ENCODE results near the gene PPARD.
A peak's percentile ranks its signal among the peaks of the same experiment; 100 is the strongest.

Gene PPARD

DNA sequence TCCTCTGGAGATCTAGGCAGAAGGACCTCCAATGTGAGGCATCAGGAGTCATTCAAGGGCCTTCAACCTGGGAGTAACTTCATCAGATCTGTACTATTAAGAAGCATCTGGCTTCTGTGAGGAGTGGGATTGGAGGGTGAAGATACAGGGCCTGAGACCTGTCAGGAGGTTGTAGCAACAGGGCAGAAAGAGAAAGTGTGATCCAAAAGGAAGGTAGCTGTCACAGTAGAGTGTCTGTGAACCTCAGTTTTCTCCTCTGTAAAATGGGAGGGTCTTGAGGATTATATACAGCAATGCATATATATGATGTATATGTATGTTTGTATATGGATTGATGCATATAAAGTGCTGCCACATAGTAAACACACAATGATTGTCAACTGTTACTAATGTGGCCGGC is 123.3 kb downstream of the PPARD start:
- no peak for DNase-seq

DNA sequence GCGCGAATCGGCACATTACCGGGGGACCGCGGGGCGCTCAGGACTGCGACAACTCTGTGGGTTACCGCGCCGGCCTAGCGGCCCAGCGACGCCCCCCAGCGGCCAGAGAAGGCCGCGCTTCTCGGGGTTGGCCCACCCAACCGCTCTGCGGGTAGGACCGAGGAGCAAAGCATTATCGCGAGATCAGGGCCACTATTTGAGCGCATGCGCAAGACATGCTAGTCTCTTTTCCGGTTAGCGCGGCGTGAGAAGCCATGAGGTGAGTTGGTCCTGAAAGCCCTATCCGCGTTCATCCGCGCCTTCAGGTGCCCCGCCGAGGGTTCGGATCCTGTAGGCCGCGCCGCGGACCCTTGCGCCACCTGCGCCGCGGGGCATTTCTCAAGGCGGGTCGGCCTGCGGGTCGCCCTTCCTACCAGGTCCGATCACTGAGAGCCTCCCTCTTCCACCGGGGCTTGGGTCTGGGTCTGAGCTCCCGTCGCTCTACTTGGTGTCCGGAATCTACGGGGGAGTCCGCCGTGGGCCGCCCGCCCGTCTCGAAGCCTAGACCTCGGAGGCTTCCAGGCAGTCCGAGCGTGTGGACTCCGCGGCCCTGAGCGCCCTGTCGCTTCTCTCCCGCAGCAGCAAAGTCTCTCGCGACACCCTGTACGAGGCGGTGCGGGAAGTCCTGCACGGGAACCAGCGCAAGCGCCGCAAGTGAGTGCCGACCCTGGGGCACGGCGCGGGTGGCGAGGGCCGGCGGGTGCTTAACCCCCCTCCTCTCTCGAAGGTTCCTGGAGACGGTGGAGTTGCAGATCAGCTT is 126.0 kb downstream of the PPARD start, which contains the start of gene RPL10A:
Gene RPL10A (plus strand): TSS at position 221 of the 799 bp plus-strand sequence. CDS start 34 bp downstream, at position 255.
- peak; percentile 60 to 97 (median 90) for DNase-seq

GRCh38 chr6:35468980-35469750 is 126.8 kb downstream of the PPARD start:
- DNase-seq, result peak in 6 of 56 donors; percentile 51 to 75 (median 62)

DNA sequence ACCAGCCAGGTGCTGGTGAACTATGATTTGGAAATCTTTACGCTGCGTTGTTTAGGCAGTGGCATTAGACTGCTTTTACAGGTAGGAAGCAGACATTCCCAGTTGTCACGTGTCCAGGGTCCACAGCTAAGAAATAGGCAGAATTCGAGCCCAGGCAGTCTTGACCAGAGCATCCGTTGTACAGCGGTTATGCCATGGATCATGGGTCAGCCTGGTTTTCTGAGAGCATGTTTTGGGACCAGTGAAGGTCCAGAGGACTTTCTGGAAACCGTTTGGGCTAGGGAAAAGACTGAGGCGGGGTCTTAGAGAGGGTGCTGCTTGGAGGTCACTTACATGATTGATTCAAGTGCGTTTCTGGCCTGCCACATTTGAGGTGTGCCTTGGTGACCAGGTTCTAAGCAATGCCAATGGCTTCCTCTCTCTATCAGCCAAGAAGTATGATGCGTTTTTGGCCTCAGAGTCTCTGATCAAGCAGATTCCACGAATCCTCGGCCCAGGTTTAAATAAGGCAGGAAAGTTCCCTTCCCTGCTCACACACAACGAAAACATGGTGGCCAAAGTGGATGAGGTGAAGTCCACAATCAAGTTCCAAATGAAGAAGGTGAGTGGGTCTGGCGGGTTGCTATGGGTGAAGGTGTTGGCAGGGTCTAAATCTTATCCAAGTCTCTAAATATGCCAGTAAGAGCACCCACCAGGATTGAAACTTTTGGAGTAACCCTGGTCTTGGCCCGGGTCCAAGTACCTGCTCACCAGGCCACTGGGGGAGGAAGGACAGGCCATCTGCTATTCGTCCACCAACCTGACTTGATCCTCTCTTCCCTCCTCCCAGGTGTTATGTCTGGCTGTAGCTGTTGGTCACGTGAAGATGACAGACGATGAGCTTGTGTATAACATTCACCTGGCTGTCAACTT is 127.6 kb downstream of the PPARD start:
- DNase-seq, result peak in 1 of 56 donors; percentile 8

DNA sequence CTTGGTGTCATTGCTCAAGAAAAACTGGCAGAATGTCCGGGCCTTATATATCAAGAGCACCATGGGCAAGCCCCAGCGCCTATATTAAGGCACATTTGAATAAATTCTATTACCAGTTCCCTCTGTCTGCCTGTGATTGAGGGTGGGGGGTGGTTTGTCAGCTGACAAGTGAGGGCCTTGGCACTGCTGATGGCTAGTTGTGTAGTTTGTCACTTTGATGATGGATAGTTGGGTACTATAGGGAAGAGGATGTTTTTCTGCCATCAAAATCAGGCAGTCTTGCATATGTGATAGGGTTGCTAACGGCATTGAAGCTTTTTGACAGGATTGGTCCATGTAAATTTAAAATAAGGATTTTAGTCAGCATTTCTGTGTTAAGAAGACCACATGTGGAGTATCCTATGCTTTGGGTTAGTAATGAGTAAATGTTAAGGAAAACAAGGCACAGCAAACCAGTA is 128.3 kb downstream of the PPARD start:
- DNase-seq, result no peak

GRCh38 chr6:35471836-35472345 is 129.5 kb downstream of the PPARD start:
- DNase-seq, result no peak

- no peak for DNase-seq
Observed at GRCh38 chr6:35473075-35473849, 130.9 kb downstream of the PPARD start.

DNA sequence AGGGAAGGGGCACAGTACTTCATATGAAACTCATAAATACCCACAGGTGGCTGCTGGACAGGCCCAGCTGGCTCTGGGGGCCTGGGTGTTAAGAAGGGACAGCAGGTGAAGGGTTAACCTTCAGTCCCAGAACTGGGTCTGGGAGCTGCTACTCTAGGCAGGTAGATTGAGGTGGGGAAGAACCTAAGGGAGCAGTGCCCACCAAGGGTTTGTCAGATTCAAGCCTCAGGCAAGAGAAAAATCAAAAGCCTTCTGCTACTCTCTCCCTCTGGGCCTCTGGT is 131.4 kb downstream of the PPARD start:
- DNase-seq, result no peak

DNA sequence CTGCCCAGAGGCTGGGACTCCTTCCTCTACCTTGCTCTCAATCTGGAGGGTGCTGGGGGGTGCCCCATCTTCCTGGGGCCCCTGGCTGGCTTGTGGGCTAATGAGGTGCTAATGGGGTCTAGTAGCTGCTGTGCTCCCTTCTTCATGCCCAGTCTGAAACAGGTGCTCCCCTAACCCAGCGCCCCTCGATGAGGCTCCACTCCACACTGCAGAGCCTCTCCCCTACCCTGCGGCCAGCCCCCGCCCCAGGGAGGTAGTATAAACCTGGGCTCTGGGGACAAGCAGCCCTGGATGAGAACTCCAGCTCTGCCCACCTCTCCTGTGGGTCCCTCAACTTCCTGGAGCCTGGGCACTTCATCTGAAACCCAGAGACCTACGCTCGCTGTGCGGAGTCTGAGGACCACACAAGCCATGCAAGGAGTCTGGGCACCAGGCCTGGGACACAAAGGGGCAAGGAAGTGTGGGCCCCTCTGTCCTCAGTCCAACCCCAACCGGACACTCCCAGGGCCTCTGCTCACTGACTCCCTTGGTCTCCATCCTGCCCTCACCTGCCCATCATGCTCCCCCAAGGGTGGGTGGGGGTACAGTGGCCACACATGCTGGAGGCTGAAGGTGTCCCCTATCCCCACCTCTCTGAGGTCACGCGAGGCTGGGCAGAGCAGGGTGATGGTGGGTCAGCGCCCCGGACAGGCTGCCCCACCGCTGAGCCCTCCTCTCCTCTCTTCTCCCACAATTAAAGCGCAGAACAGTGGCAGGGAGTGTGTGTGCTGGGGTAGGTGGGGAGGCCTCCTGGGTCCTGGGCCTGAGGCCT is 132.0 kb downstream of the PPARD start:
- no peak for DNase-seq

DNA sequence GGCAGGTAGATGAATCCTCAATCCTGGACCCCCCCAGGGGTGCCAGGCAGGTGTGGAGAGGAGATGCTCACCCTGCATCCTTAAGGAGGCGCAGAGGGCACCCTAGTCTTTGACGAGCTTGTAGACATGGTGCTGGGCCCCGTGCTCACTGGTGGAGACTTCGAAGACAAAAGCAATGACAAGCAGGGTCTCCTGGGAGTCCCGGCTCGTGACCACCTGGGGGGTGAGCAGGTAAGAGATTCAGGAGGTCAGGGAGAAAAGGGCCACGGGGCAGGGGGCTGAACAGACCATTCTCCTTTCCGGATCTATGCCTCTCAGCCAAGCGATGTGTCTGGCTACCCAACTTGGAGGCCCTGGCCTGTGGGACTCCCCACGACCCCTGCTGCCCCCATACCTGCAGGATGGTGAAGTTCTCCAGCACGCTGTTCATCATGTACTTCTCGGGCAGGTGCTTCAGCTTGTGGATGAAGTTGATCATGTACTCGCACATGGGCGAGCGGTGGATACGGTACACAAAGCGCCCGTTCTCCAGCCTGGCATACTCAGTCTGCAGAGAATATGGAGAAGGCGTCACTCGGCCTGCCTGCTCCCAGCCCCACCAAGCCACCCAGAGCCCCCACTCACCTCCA is 132.7 kb downstream of the PPARD start:
- DNase-seq, result no peak

DNA sequence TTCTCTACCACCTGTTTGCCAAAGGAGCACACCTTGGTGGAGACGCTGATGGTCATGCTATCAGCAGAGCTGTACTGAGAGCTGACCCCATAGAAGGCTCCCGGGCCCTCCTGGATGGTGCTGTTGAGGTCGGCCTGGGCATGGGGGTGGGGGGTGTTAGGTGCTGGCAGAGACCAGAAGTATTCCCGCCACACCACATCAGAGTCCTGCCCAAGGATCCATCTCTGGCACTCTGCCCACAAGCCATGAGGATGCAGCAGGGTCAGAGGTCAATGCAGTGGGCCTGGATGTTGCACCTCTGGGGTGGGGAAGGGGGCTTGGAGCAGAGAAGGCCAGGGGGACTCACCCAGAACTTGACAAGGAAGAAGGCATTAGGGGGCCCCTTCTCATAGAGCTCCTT is 133.2 kb downstream of the PPARD start:
- no peak for DNase-seq

- no peak for DNase-seq
Observed at GRCh38 chr6:35476004-35476403, 133.6 kb downstream of the PPARD start.

- DNase-seq, result no peak
Observed at GRCh38 chr6:35477028-35477427, 134.7 kb downstream of the PPARD start.

All from amygdala (tissue), 56 donors.